Glutamatergic neuron (in vitro differentiated cells): Measurements from ENCODE around the gene RGS9BP. TPM values are rescaled to one million over a fixed set of nuclear protein-coding genes. Genes with fewer than 3 reads are reported as not detected.

ENCODE experiments used
- DNase-seq: peaks from one replicate; pipeline ENCODE4 v3.0.0; 2022
- H3K27ac Mint-ChIP-seq: one replicate; pipeline ENCODE4 v1.8.0; 2020; ENCODE audit warnings: mild to moderate bottlenecking, mixed read lengths, inconsistent platforms; ENCODE audit not compliant: unreplicated experiment
- H3K27me3 Mint-ChIP-seq: one replicate; pipeline ENCODE4 v1.8.0; 2020; ENCODE audit warnings: mild to moderate bottlenecking, moderate library complexity, mixed read lengths, inconsistent platforms; ENCODE audit not compliant: unreplicated experiment
- H3K36me3 Mint-ChIP-seq: one replicate; pipeline ENCODE4 v1.8.0; 2020; ENCODE audit warnings: mild to moderate bottlenecking, mixed read lengths, inconsistent platforms; ENCODE audit not compliant: unreplicated experiment
- H3K4me1 Mint-ChIP-seq: one replicate; pipeline ENCODE4 v1.8.0; 2020; ENCODE audit warnings: mild to moderate bottlenecking, low read depth, mixed read lengths, inconsistent platforms; ENCODE audit not compliant: unreplicated experiment
- H3K4me3 Mint-ChIP-seq: one replicate; pipeline ENCODE4 v1.8.0; 2020; ENCODE audit warnings: mild to moderate bottlenecking, mixed read lengths, inconsistent platforms; ENCODE audit not compliant: unreplicated experiment
- H3K9me3 Mint-ChIP-seq: one replicate; pipeline ENCODE4 v1.8.0; 2020; ENCODE audit warnings: mild to moderate bottlenecking, moderate library complexity, mixed read lengths, inconsistent platforms; ENCODE audit not compliant: unreplicated experiment
- CTCF ChIP-seq: fragments of 200-600 bp; sonication (generic); IDR thresholded peaks from one replicate; pipeline ENCODE4 v1.5.0; 2021; ENCODE audit not compliant: partially characterized antibody, unreplicated experiment
- total RNA-seq: library from RNA; stranded (reverse); fragmentation: NEBNext Ultra II Directional; extraction: Animal tissue kit (Norgen Biotek cat#: 25700); gene quantifications from one replicate; pipeline ENCODE4 v1.2.1, GENCODE V29; 2021; ENCODE audit not compliant: unreplicated experiment

The RGS9BP gene
- total RNA-seq, 1 donor from 2014 or later = not detected

GRCh38 chr19:32717496-32717895 lies 41.8 kb downstream of the RGS9BP start:
- Mint-ChIP-seq H3K4me3 (no peak overlapping the region), H3K4me1 (no peaks in the 10 kb centered on the region), H3K27me3 (peaks cover 6% of the 10 kb centered on the region), H3K27ac (no peak overlapping the region), H3K9me3 (peaks cover 2% of the 10 kb centered on the region), H3K36me3 (no peaks in the 10 kb centered on the region)
- no peak for DNase-seq
- no peak for TF ChIP-seq CTCF

- Mint-ChIP-seq H3K4me1 (no peaks in the 10 kb centered on the region), H3K36me3 (no peaks in the 10 kb centered on the region), H3K4me3 (no peak overlapping the region), H3K27ac (no peak overlapping the region), H3K27me3 (peaks cover 6% of the 10 kb centered on the region), H3K9me3 (peaks cover 2% of the 10 kb centered on the region)
- TF ChIP-seq CTCF = no peak
- DNase-seq = no peak
Measured at GRCh38 chr19:32718286-32718685, 42.6 kb downstream of the RGS9BP start.

GRCh38 chr19:32719611-32720059 lies 44.0 kb downstream of the RGS9BP start, which contains the start of gene TDRD12:
Gene TDRD12 (plus strand): TSS chr19:32719767. CDS start chr19:32720073, 306 bp downstream.
- Mint-ChIP-seq H3K9me3 (peaks cover 2% of the 10 kb centered on the region), H3K27ac (no peak within 1 kb of the TSS), H3K36me3 (no peaks in the 10 kb centered on the region), H3K4me1 (no peaks in the 10 kb centered on the region), H3K4me3 (no peak within 1 kb of the TSS), H3K27me3 (peaks cover 5% of the 10 kb centered on the region)
- no peak for DNase-seq
- no peak for TF ChIP-seq CTCF

- no peaks in the 10 kb centered on the region for H3K36me3 Mint-ChIP-seq
- H3K9me3 Mint-ChIP-seq = peaks cover 2% of the 10 kb centered on the region
- H3K27ac Mint-ChIP-seq = no peak overlapping the region
- H3K4me3 Mint-ChIP-seq = no peak overlapping the region
- no peak for TF ChIP-seq CTCF
- H3K27me3 Mint-ChIP-seq = peaks cover 4% of the 10 kb centered on the region
- no peaks in the 10 kb centered on the region for H3K4me1 Mint-ChIP-seq
- no peak for DNase-seq
Measured at GRCh38 chr19:32720216-32720935, 44.7 kb downstream of the RGS9BP start.

GRCh38 chr19:32720936-32721250 lies 45.2 kb downstream of the RGS9BP start:
- H3K4me3 Mint-ChIP-seq = no peak overlapping the region
- no peak overlapping the region for H3K27ac Mint-ChIP-seq
- peaks cover 2% of the 10 kb centered on the region for H3K9me3 Mint-ChIP-seq
- no peak for DNase-seq
- H3K36me3 Mint-ChIP-seq = no peaks in the 10 kb centered on the region
- no peak for TF ChIP-seq CTCF
- peaks cover 4% of the 10 kb centered on the region for H3K27me3 Mint-ChIP-seq
- no peaks in the 10 kb centered on the region for H3K4me1 Mint-ChIP-seq

Other genes with a start within 250 kb of the RGS9BP start
- 122 TPM for gene PDCD5, start 94.7 kb upstream of the RGS9BP start, total RNA-seq
- 15.3 TPM for gene ANKRD27, start 668 bp upstream of the RGS9BP start, total RNA-seq
- 3.2 TPM for gene NUDT19, start 16.0 kb downstream of the RGS9BP start, total RNA-seq
- gene TDRD12, start 43.9 kb downstream of the RGS9BP start, total RNA-seq = not detected
- gene SLC7A9, start 193.9 kb downstream of the RGS9BP start, total RNA-seq = 0.64 TPM